Measurements from ENCODE around the gene LPCAT2.

- TF ChIP-seq CTCF (IDR thresholded peaks at IDR 0.05) (no peak), POLR2A (IDR thresholded peaks at IDR 0.05) (no peak), POLR2AphosphoS5 (IDR thresholded peaks at IDR 0.05) (no peak)
These were observed 30.6 kb downstream of the LPCAT2 start for GRCh38 chr16:55539488-55539887.

All from gastroesophageal sphincter (tissue), 3 donors.